Ishikawa (cell line): Measurements from ENCODE around the gene DHRS2.

Experiments
- CEBPB ChIP-seq: IDR thresholded peaks from 2 replicates; pipeline ENCODE4 v1.6.1; 2012
- CREB1 ChIP-seq: IDR thresholded peaks from 2 replicates; pipeline ENCODE4 v1.6.1; 2012; ENCODE audit warnings: low read depth
- EGR1 ChIP-seq: IDR thresholded peaks from 2 replicates; pipeline ENCODE4 v1.6.1; 2012
- EP300 ChIP-seq: IDR thresholded peaks from 2 replicates; pipeline ENCODE4 v1.6.1; 2012; ENCODE audit warnings: borderline replicate concordance
- FOXM1 ChIP-seq: IDR thresholded peaks from 2 replicates; pipeline ENCODE4 v1.6.1; 2012; ENCODE audit warnings: low read depth, borderline replicate concordance
- NFIC ChIP-seq: IDR thresholded peaks from 2 replicates; pipeline ENCODE4 v1.6.1; 2012
- RAD21 ChIP-seq: IDR thresholded peaks from 2 replicates; pipeline ENCODE4 v1.6.1; 2012; ENCODE audit warnings: low read depth
- TAF1 ChIP-seq: IDR thresholded peaks from 2 replicates; pipeline ENCODE4 v1.6.1; 2012; ENCODE audit warnings: low read depth, mild to moderate bottlenecking
- TCF12 ChIP-seq: IDR thresholded peaks from 2 replicates; pipeline ENCODE4 v1.6.1; 2012; ENCODE audit warnings: low read depth
- TEAD4 ChIP-seq: IDR thresholded peaks from 2 replicates; pipeline ENCODE4 v1.6.1; 2012
- USF1 ChIP-seq: IDR thresholded peaks from 2 replicates; pipeline ENCODE4 v1.6.1; 2012
- YY1 ChIP-seq: IDR thresholded peaks from 2 replicates; pipeline ENCODE4 v1.6.1; 2012; ENCODE audit warnings: low read depth
- ZBTB7A ChIP-seq: IDR thresholded peaks from 2 replicates; pipeline ENCODE4 v1.6.1; 2012; ENCODE audit warnings: low read depth
- TF ChIP-seq, protein P1 (sequence below): IDR thresholded peaks from 2 replicates; pipeline ENCODE4 v1.6.1; 2012
- TF ChIP-seq, protein P2 (sequence below): IDR thresholded peaks from 2 replicates; pipeline ENCODE4 v1.6.1; 2012; ENCODE audit warnings: low read depth, mild to moderate bottlenecking

The DHRS2 gene

DNA sequence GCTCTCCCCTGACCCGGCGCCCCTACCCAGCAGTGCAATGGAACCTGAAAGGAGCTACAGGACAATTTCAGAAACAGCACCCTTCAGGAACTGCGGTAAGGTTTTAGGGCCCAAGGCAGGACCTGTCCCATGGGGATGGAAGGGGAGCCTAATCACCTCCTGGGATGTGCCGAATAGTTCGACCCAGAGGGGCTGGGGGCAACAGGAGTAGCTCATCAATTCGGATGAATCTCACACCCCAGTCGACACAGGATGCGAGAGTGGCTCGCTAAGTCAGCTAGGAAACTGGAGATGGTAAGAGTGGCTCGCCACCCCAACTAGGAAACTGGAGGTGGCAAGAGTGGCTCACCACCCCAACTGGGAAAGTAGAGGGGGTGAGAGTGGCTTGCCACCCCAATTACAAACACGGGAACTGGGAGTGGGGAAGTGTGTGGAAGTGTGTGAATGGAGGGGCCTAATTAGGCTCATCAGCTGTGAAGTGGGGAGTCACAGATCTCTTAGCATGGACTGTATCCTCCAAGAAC, 57.1 kb downstream of the DHRS2 start:
- TF ChIP-seq TAF1 (no peak), RAD21 (no peak), EGR1 (no peak), TEAD4 (no peak), YY1 (no peak), CREB1 (no peak), USF1 (no peak), FOXM1 (no peak), ZBTB7A (no peak), CEBPB (no peak), TCF12 (no peak), EP300 (no peak), NFIC (no peak)
- TF ChIP-seq, protein P1, sequence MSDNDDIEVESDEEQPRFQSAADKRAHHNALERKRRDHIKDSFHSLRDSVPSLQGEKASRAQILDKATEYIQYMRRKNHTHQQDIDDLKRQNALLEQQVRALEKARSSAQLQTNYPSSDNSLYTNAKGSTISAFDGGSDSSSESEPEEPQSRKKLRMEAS, result no peak
- TF ChIP-seq, protein P2, sequence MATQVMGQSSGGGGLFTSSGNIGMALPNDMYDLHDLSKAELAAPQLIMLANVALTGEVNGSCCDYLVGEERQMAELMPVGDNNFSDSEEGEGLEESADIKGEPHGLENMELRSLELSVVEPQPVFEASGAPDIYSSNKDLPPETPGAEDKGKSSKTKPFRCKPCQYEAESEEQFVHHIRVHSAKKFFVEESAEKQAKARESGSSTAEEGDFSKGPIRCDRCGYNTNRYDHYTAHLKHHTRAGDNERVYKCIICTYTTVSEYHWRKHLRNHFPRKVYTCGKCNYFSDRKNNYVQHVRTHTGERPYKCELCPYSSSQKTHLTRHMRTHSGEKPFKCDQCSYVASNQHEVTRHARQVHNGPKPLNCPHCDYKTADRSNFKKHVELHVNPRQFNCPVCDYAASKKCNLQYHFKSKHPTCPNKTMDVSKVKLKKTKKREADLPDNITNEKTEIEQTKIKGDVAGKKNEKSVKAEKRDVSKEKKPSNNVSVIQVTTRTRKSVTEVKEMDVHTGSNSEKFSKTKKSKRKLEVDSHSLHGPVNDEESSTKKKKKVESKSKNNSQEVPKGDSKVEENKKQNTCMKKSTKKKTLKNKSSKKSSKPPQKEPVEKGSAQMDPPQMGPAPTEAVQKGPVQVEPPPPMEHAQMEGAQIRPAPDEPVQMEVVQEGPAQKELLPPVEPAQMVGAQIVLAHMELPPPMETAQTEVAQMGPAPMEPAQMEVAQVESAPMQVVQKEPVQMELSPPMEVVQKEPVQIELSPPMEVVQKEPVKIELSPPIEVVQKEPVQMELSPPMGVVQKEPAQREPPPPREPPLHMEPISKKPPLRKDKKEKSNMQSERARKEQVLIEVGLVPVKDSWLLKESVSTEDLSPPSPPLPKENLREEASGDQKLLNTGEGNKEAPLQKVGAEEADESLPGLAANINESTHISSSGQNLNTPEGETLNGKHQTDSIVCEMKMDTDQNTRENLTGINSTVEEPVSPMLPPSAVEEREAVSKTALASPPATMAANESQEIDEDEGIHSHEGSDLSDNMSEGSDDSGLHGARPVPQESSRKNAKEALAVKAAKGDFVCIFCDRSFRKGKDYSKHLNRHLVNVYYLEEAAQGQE, result no peak

- TF ChIP-seq YY1, result no peak
- TF ChIP-seq EGR1, result no peak
- peak; percentile 55; the same call in 1 of the 2 replicates for TF ChIP-seq CEBPB
- no peak for TF ChIP-seq RAD21
- no peak for TF ChIP-seq TEAD4
- TF ChIP-seq, protein P2, result no peak
- TF ChIP-seq FOXM1, result no peak
Observed at GRCh38 chr14:23694085-23694948, 58.2 kb downstream of the DHRS2 start.
